ENCODE measurements around the gene LETM1.

LETM1 gene

DNA sequence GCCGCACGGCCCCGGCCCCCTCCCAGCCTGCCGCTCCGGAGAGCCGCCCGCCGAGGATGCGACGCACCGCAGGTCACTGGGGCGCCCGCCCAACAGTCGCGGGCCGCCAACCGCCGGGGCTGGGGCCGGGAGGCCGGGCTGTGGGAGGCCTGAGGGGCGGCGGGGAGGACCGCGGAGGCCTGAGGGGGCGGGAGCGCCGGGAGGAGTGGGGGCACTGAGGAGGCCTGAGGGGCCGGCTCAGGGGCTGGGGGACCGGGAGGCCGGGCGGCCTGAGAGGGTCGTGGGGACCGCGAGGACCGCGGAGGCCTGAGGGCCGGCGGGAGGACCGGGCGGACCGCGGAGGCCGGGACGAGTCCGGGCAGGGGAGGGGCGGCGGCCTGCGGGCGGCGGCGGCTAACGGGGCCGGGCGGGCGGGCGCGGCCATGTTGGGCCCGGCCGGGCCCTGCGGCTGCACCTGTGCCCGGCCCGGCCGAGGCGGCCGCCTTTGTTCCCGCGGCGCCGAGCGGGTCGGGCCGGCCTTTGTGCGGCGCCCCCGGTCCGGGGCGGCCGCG is 15.6 kb upstream of the LETM1 start:
- no peak for DNase-seq

DNA sequence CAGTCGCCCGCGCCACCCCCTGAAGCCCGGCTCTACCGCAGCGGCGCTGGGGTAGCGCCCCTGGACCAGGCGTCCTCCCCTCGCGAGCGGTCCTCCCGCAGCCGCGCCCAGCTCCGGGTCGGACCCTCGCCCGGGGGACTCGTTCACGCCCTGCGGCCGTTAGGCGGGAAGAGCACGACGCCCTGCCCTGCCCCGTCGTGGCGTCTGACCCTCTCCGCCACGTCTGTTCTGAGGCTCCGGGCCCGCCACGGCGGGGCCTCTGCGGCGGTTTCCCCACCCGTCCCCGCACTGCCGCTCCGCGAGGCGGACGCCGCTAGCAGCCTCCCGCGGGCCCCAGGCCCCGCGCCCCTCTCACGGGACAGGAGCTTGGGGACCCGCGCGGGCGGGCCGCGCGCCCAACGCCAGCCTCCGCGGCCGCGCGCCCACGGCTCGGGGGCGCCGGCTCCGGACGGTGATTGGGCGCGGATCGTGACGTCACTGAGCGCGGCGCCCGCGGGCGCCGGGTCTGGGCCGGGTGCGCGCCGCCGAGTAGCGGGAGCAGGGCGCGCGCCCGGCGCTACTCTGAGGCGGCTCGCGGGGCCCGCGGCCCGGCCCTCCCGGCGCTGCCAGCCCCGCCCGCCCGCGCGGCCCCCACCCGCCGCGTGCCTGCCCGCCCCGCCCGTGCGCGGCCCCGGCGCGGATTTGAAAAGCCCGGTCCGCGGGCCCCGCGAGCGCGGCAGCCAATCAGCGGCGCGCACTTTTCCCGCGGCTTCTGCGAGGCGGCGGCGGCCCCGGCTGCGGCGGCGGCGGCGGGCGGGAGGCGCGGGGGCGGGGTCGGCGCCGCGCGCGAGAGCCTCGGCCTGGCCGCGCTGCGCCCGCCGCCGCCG is 14.9 kb upstream of the LETM1 start, which contains the start of gene NSD2:
Gene NSD2, plus strand, starts transcription at position 816 of the 866 bp plus-strand sequence. CDS start 29,262 bp downstream, outside the sequence.
- DNase-seq: peak; percentile 77 to 92 (median 84)

DNA sequence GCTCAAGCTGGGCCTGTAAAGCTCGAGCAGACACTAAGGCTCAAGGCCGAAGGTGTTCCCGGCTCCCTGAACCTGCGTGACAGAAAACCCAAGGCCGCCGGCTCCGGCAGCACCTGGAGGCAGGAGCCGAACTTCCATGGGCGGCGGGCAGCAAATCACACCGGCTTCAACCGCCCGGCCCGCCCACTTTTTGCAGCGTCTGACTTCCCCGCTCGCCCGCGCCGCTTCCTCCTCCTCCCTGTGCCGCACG is 14.3 kb upstream of the LETM1 start:
- peak; percentile 79 to 90 (median 87) for DNase-seq

DNA sequence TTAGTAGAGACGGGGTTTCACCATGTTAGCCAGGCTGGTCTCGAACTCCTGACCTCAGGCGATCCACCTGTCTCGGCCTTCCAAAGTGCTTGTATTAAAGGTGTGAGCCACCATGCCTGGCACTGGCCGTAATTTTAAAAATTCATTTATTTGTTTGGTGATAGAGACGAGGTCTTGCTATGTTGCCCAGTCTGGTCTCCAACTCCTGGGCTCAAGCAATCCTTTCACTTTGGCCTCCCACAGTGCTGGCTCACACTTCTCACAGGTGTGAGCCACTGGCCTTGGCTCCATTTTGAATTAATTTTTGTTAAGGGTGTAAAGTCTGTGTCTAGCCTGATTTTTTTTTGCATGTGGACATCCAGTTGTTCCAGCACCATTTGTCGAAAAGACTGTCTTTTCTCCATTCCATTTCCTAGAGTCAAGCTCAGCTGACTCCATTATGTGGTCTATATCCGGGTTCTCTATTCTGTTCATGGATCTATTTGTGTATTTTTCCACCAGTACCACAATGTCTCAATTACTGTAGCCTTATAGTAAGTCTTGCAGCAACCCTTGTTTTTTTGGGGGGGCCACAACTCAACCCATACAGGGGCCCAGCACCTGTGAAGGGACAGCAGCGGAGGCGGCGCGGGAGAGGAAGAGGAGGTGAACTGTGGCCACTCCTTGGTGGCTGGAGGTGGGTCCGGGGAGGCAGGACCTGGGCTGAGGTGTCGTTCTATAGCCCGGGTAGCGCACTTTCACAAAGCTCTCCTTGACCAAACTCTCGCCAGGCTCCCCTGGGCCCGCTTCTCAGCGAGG is 13.8 kb upstream of the LETM1 start:
- peak in 1 of 5 donors; percentile 4 for DNase-seq

DNA sequence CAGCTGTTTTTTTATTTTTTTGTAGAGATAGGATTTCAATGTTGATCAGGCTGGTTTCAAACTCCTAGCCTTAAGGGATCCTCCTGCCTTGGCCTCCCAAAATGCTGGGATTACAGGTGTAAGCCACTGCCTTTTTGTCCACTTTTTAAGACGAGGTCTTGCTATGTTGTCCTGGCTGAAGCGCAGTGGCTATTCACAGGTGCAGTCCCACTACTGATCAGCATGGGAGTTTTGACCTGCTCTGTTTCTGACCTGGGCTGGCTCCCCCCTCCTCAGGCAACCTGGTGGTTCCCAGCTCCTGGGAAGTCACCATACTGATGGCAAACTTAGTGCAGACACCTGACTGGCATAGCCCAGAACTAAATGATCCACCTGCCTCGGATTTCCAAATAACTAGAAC is 13.0 kb upstream of the LETM1 start:
- DNase-seq: no peak

DNA sequence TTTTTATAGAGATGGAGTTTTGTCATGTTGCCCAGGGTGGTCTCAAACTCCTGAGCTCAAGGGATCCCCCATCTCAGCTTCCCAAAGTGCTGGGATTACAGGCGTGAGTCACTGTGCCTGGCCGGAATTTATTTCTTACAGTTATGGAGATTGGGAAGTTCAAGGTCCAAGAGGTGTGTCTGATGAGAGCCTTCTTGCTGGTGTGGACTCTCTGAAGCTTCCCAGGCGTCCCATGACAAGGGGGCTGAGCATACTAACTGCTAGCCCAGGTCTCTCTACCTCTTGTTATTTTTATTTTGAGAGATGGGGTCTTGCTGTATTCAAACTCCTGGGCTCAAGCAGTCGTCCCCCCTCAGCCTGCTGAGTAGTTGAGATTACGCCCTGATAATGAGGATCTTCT is 12.3 kb upstream of the LETM1 start:
- no peak for DNase-seq

DNA sequence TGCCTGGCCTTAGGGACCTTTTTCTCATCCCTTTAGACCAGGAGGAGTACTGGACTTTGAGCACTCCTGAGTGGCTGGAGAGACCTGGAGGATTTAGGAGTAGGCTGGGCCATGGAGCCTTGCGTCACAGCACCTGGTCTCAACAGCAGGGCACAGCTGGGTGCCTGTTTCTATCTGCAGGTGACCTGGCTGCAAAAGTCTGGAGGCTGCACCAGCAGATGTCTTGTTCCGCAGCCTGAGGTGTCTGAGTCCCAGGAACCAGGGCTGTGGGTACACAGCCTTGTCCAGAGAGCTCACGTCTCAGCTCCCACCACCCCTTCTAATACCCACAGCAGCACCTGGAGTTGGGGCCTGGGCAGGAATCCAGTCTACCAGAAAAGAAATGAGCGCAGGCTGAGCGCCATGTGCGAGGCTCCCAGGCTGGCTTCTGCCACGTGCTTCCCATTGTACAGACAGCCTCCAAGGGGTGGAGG is 10.3 kb upstream of the LETM1 start:
- no peak for DNase-seq

DNA sequence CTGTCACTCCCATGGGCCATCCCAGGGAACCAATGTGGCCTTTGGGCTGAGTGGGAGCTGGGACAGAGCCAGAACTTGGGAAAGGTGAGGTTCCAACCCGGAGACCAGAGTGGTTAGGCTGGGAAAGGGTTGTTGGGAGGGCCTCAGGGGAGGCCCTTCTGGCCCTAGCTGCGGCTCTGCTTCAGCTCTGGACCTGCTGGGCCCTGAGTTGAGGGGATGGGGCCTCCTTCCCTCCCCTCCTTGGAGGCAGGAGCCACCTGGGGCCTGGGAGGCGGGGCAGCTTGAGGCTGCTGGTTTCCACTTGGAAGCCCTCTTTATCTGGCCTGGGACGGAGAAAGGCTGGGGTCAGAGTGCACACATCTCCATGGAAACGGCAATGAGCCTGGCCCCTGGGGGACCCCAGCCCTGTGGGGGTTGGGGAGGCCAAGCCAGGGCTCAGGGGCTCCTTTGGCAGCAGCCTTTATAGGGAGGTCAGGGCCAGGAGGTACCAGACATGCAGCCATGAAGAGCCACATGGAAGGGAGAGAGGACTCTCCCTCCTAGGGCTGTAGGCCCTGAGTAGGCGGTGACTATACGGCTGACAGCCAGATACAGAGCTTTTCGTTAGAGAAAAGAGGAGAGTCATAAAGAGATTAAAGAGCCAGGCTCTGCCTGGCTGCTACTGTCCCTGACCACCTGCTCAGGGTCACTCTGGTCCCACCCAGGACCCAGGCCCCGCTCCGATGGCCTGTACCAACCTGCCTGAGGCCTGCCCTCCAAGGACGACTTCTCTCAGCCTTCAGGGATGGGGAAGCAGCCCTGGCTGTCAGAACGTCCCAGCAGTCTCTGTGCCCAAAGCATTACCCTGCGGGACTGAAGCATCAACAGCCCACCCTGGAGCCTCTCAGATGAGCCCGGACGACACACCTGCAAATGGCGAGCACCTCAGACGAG is 8.4 kb upstream of the LETM1 start:
- DNase-seq: no peak

DNA sequence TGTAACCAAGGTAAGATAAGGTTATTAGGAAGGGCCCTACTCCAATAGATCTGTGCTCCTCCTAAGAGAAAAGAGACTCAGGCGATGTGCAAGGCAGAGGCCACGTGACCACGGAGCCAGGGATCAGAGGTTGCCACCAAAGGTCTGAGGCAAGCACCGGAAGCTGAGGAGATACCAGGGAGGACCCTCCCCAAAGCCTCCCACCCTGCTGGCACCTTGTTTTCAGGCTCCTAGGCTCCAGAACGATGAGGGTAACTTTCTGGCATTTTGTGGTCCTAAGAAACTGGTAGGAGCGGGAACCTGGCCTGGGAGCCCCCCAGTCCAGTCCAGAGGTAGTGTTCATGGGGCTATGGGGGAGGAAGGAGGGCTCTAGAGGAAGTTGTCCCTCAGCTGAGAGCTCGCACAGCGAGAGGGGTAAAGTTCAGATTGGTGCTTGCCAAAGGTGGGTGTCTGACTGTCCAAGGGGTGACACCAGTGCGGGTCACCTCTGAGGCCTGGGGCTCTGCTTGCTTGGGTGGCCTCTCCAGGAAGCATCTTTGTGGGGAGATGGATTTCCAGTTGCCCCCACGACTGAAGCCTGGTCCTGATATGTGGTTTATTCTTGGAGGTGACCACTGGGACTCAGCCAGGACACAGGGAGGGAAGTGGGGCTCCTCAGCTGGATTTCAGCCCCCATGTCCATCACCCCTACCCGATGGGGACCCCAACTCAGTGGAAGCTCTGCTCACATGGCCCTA is 7.5 kb upstream of the LETM1 start:
- no peak for DNase-seq

DNA sequence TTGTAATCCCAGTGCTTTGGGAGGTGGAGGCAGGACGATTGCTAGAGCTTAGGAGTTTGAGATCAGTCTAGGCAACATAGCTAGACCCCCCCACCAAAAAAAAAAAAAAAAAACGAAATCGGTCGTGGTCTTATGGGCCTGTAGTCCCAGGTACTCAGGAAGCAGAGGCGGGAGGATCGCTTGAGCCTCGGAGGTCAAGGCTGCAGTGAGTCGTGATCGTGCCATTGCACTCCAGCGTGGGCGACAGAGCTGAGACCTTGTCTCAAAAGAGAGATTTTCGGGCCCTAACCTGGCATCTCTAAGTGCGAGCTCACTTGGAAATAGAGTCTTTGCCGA is 7.0 kb upstream of the LETM1 start:
- DNase-seq: no peak

DNA sequence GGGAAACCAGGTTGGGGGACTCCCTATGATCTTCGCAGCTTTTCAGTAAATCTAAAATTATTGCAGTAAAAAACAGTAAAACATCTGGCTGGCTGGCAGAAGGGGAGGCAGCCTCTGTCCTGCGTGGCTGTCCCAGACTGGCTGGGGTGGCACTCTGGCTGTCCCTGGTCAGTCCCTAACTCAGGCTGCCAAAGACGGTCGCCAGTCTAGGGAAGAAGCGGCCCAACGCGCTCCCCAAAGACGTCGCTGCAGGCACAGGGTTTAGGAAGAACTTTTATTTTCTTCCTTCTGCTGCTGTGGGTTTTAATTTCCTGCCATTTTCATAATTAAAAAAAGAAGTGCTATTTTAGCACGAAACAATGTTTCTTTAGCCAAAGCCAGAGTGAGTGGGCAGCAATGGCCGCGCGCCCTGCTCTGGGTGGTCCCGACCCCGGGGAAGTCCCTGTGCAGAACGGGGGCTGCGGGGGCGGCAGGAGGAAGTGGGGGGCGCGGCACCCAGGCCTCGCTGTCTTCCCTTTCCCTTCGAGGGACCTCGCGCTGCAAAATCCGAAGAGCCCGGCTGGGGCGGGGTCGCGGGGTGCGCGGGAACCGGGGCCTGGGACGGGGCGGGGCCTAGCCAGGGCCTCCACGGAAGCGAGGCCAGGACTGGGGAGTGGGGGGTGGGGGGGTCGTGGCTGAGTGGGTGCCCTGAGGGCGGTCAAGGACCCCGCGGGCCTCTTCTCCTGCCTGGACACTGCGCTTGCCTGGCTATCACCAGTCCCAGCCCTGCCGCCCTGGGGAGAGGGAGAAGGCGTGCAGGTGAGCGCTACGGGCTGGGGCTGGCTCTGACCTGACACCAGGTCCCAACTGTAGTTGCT is 6.3 kb upstream of the LETM1 start:
- DNase-seq: peak in 1 of 5 donors; percentile 25

DNA sequence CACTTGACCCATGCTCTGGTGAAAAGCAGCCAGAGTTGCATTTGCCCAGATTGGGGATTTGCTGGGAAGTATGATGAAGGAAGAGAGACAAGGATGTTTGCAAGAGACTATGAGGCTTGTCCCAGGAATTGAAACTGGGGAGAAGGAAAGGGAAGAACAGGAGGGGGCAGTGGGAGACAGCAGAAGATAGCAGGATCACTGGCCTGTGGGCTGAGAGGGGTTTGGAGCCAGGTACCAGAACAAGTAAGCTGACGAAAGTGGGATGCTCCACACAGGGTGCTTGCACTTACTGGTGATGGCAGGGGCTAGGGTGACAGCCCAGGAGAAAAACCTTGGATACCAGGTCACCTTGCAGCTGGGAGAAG is 3.4 kb upstream of the LETM1 start:
- no peak for DNase-seq

DNA sequence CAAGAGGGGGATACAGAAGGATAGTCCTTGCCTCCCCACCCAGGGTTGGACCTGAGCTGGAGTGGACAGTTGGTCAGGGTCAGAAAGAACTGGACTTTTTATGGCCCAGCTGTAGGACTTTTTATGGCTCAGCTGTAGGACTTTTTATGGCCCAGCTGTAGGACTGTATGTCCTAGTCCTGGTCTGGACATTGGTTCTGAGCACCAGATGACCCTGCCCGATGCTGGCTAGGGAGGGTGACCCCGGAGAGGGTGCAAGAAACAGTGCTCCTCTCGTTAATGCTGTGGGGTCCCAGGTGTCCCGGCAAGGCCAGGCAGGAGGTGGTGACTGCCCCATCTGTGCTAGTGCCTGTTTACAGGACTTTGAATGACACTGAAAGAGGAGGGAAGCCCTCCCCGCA is 2.0 kb upstream of the LETM1 start:
- no peak for DNase-seq

DNA sequence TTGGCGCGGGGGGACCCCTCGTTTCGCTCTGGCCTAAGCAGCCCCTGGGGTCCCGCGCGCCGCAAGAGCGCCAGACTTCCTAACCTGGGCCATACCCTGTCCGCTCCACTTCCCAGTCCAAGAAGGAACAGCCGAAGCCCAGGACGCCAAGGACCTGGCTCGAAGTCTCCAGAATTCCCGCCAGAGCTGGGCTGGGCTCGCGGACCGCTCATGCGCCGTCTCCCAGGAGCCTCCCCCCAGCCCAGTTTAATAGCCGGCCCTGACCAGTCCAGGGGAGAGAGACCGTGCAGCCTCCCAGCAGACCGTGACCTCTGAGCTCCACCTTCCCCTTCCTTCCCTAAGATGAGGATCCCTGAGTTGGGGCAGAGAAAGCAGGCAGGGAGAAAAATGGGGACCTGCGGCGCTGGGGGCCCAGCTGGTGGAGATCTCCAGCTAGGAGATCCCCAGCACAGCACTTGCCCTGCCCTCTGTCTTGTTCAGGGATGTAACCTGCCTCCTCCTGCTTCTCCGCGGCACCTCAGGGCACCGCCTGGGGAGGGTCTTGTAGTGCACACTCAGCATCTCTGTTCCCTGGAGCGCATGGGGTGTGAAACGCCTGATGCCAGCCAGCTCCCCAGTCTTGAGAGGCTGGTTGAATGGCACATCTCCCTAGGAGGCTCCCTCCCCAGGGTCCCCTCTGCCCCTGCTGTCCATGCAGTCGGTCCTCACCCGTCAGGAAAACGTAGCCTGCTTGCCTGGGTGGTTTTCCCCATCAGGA is 1.2 kb upstream of the LETM1 start:
- DNase-seq: peak in 1 of 5 donors; percentile 3

DNA sequence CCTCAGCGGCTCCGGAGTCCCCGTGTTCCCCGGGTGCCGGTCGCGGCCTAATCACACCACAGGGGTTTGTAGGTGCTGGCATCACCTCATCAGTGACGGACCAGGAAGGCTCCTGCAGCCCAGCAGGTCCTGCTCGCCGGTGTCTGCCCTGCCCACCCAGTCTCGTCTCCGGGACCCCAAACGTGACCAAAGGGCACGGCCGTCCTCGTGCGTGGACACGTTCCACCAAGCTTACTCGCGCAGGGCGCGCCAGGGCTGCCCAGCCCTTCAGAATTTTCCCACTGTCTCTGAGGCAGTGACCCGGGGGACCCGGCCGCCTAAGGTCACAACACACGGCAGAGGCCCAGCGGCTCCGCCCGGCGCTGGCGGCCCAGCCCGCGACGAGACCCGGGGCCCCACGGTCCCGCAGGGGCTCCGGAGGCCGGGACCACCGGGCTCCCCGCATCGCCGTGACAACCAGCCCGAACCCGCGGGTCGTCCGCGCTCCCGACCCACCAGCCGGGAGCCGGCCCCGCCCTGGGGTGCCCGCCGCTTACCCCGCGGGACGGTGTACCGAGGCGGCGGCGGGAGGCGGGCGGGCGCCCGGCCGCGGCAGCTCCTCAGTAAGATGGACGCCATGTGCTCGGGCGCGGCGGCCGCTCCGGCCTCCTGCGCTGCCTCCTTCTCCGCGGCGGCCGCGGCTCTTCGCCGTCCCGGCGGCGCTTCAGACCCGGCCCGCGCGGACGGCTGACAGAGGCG is 454 bp downstream of the LETM1 start:
- DNase-seq: no peak

DNA sequence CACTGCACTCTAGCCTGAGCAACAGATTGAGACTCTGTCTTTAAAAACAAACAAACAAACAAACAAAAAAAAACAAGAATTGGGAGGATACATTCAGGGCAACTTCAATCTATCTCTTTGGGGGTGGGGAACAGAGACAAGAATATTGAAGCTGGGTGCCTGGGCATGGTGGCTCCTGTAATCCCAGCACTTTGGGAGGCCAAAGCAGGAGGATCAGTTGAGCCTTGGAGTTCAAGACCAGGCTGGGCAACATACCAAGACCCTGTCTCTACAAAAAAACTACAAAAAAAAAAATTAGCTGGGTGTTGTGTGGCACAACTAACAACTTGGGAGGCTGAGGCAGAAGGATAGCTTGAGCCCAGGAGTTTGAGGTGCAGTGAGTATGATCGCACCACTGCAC is 1.2 kb downstream of the LETM1 start:
- no peak for DNase-seq

DNA sequence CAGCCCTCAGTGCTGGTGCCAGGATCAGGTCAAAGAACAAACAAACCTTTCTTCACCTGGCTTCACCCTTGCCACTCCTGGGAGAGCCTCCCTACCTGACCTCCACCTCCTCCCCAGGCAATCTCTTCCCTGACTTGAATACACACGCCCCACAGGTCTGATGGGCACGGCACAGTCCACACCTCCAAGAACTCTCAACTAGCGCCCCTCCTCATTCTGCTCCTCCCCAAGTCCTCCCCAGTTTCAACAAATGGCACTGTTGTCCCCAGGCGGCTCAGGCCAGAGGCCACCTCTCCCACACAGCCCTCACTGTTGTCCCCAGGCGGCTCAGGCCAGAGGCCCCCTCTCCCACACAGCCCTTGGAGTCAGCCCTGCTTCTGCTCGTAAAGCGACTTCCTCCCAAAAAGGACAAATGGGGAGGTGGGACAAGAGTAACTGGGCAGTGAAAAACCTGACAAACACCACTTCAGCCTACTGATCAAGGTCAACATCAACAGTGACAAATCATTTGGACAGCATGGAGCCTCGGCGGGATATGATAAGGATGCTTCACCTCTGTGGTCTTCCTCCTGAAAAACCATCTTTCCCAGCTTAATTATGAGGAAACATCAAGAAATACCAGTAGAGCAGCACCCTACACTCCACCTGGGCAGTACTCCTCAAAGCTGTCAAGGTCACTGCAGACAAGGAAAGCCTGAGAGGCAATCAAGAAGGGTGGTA is 2.9 kb downstream of the LETM1 start:
- DNase-seq: no peak

DNA sequence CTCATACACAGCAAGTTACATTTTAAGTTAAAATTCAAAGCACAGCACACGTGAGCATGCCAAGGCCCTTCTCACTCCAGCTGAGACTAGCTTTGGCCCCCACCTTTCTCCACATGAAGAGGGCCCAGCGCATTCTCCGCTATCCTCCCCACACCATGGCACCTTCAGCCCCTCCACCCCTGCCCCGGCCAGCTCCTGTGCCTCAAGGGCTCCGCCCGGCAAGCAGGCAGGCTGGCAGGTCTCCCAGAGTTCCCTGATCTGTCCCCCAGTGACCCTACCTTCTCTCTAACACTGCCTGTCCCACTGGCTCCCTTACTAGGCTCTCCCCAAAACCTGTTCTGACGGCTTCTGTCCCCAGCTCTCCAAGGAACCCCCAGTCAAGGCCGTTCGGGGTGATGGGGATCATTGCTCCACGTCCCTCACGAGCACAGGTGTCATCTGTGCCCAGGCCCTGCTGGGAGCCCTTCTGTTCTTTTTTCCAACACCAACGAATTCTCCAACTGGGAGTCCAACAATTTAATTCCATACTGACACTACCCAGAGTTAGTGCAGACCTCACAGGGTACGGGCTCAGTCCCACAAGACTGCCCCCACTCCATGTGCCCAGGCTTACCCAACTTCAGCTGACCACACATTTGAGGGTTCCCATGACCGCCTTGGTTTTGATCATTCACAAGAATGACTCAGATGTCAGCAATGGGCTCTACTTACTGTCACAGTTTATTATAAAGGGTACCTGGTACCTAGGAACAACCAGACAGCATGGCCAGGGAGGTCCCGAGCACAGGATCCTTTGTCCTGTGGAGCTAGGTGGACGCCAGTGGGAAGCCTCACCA is 4.2 kb downstream of the LETM1 start:
- no peak for DNase-seq
